MM.1S (cell line): ENCODE measurements around the gene ENTPD2.

Experiments
- EZH2 ChIP-seq: fragments of 300-600 bp; sonication (generic); optimal IDR thresholded peaks from 2 replicates; pipeline ENCODE3; 2017; ENCODE audit warnings: low read depth, mild to moderate bottlenecking, antibody characterized with exemption, low read length, mixed read lengths
- EZH2phosphoT487 ChIP-seq: fragments of 300-600 bp; sonication (generic); IDR thresholded peaks from 2 replicates; pipeline ENCODE4 v1.6.1; 2018; ENCODE audit warnings: antibody characterized with exemption, low read length
- TF ChIP-seq, protein P1 (sequence below): fragments of 300-600 bp; sonication (generic); IDR thresholded peaks from 2 replicates; pipeline ENCODE4 v1.5.1; 2016; ENCODE audit warnings: antibody characterized with exemption, low read length, mixed read lengths

DNA sequence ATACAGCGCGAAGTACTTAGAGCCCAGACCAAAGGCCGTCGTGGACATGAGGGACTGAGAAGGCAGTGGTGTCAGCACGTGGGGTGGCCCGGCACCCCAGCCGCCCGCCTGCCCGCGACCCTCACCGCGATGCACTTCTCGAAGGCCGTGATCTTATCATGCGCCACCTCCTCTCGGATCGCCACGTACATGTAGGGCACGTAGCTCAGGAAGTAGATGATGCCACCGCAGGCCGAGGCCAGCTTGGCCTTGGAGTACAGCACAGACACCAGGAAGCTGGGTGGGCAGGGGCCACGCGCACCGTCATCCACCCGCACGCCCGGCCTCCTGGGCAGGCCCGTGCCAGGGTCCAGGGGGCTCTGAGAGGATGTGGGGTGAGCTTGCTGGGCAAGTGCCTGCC, 36.8 kb downstream of the ENTPD2 start:
- TF ChIP-seq, protein P1, sequence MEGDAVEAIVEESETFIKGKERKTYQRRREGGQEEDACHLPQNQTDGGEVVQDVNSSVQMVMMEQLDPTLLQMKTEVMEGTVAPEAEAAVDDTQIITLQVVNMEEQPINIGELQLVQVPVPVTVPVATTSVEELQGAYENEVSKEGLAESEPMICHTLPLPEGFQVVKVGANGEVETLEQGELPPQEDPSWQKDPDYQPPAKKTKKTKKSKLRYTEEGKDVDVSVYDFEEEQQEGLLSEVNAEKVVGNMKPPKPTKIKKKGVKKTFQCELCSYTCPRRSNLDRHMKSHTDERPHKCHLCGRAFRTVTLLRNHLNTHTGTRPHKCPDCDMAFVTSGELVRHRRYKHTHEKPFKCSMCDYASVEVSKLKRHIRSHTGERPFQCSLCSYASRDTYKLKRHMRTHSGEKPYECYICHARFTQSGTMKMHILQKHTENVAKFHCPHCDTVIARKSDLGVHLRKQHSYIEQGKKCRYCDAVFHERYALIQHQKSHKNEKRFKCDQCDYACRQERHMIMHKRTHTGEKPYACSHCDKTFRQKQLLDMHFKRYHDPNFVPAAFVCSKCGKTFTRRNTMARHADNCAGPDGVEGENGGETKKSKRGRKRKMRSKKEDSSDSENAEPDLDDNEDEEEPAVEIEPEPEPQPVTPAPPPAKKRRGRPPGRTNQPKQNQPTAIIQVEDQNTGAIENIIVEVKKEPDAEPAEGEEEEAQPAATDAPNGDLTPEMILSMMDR = no peak
- TF ChIP-seq EZH2 (no peak), EZH2phosphoT487 (no peak)
